ENCODE measurements around the gene WBP1L. TPM values are rescaled to one million over a fixed set of nuclear protein-coding genes. Genes with fewer than 3 reads are reported as not detected.

Gene WBP1L
- total RNA-seq, 2 donors from 2014 or later: 136 to 168 TPM

GRCh38 chr10:102795453-102796406 is 52.0 kb downstream of the WBP1L start:
- H3K4me1 ChIP-seq (replicated peaks): peaks cover 38% of the 10 kb centered on the region
- intact Hi-C loops (cut with DNase I): no loop called here
- peak overlapping the region; percentile 56 to 86 for H3K27ac ChIP-seq
- H3K4me3 ChIP-seq: no peak overlapping the region
- no peaks in the 10 kb centered on the region for H3K27me3 ChIP-seq (replicated peaks; ENCODE audit: insufficient read depth)
- DNase-seq (ENCODE audit: low spot score): no peak
- H3K9me3 ChIP-seq: no peaks in the 10 kb centered on the region
- no peaks in the 10 kb centered on the region for H3K36me3 ChIP-seq
- TF ChIP-seq CTCF (IDR thresholded peaks at IDR 0.05) (no peak), POLR2A (IDR thresholded peaks at IDR 0.05) (no peak), POLR2AphosphoS5 (IDR thresholded peaks at IDR 0.05) (no peak)
- WGBS: 59% methylated on average over 15 of the region's 15 CpGs

- intact Hi-C loops (cut with DNase I): no loop called here
- Histone ChIP-seq H3K9me3 (no peaks in the 10 kb centered on the region), H3K27ac (peak overlapping the region; percentile 56 to 86), H3K4me3 (no peak overlapping the region), H3K36me3 (no peaks in the 10 kb centered on the region), H3K27me3 (replicated peaks; ENCODE audit: insufficient read depth) (no peaks in the 10 kb centered on the region), H3K4me1 (replicated peaks) (peaks cover 45% of the 10 kb centered on the region)
- peak; percentile 89 for DNase-seq (ENCODE audit: low spot score)
- TF ChIP-seq CTCF (IDR thresholded peaks at IDR 0.05) (no peak), POLR2AphosphoS5 (IDR thresholded peaks at IDR 0.05) (peak; percentile 94), POLR2A (IDR thresholded peaks at IDR 0.05) (peak; percentile 30)
- WGBS: 25% methylated on average over 9 of the region's 9 CpGs
These were observed 52.8 kb downstream of the WBP1L start for GRCh38 chr10:102796407-102797176.

GRCh38 chr10:102799691-102800471 is 56.1 kb downstream of the WBP1L start:
- Histone ChIP-seq H3K36me3 (no peaks in the 10 kb centered on the region), H3K9me3 (no peaks in the 10 kb centered on the region), H3K27me3 (replicated peaks; ENCODE audit: insufficient read depth) (no peaks in the 10 kb centered on the region), H3K4me3 (no peak overlapping the region), H3K4me1 (replicated peaks) (peaks cover 40% of the 10 kb centered on the region), H3K27ac (peak overlapping the region; percentile 85 to 86)
- TF ChIP-seq POLR2A (IDR thresholded peaks at IDR 0.05) (peak; percentile 7), CTCF (IDR thresholded peaks at IDR 0.05) (no peak), POLR2AphosphoS5 (IDR thresholded peaks at IDR 0.05) (peak; percentile 70)
- peak; percentile 82 for DNase-seq (ENCODE audit: low spot score)
- intact Hi-C loops (cut with DNase I): loop anchor here (5.0 kb wide), 1 partner anchor 58 kb away; the partner anchor contains the start of gene WBP1L
- 32% methylated on average over 8 of the region's 8 CpGs for WGBS

GRCh38 chr10:102800611-102801335 is 57.0 kb downstream of the WBP1L start:
- Histone ChIP-seq H3K27me3 (replicated peaks; ENCODE audit: insufficient read depth) (no peaks in the 10 kb centered on the region), H3K4me1 (replicated peaks) (peaks cover 34% of the 10 kb centered on the region), H3K27ac (peak overlapping the region; percentile 85 to 86), H3K36me3 (no peaks in the 10 kb centered on the region), H3K9me3 (no peaks in the 10 kb centered on the region), H3K4me3 (no peak overlapping the region)
- DNase-seq (ENCODE audit: low spot score): no peak
- WGBS: 47% methylated on average over 10 of the region's 10 CpGs
- TF ChIP-seq POLR2A (IDR thresholded peaks at IDR 0.05) (no peak), CTCF (IDR thresholded peaks at IDR 0.05) (no peak), POLR2AphosphoS5 (IDR thresholded peaks at IDR 0.05) (no peak)
- intact Hi-C loops (cut with DNase I): loop anchor here (5.0 kb wide), 1 partner anchor 58 kb away; the partner anchor contains the start of gene WBP1L
